GM12878 (cell line): Measurements from ENCODE around the gene GID4. TPM values are rescaled to one million over a fixed set of nuclear protein-coding genes. Genes with fewer than 3 reads are reported as not detected.

ENCODE experiments used
- ATAC-seq: fragments of 200-7000 bp; cut with Tn5 transposase; 3 replicates; pipeline ENCODE4 v1.9.1; 2020; ENCODE audit warnings: mild to moderate bottlenecking, moderate library complexity
- BruUV-seq: library from RNA; stranded (reverse); fragments of 400-500 nt; replicated peaks from 2 replicates; lab custom pipeline; 2021; lab: Mats Ljungman, UMichigan
- CTCF ChIA-PET: fragments of 300-600 bp; sonication (Branson Sonifier 250); formaldehyde crosslinking; extraction: SDS; loops from one replicate; lab custom pipeline; 2021; ENCODE audit warnings: inconsistent platforms; lab: Yijun Ruan, JAX
- POLR2A ChIA-PET: fragments of 350-600 bp; formaldehyde crosslinking; extraction: SDS; loops from one replicate; lab custom pipeline; 2021; ENCODE audit warnings: inconsistent platforms; lab: Charles Lee
- RAD21 ChIA-PET: fragments of 300-600 bp; sonication (Branson Sonifier 250); formaldehyde crosslinking; loops from one replicate; lab custom pipeline; 2023; ENCODE audit warnings: antibody characterized with exemption; ENCODE audit not compliant: unreplicated experiment; lab: Charles Lee
- SMC1A ChIA-PET: fragments of 300-600 bp; sonication (Branson Sonifier 250); formaldehyde crosslinking; loops from one replicate; lab custom pipeline; 2023; ENCODE audit not compliant: unreplicated experiment, uncharacterized antibody; lab: Charles Lee
- DNase-seq: peaks from one replicate; pipeline ENCODE4 v3.0.0-alpha.2; 2011; ENCODE audit warnings: low read depth, low spot score
- FAIRE-seq: peaks from 3 replicates; lab custom pipeline; 2011; peaks lifted over from hg19 to GRCh38; lab: Jason Lieb, UNC
- H2AFZ ChIP-seq: 2 replicates; pipeline ENCODE4 v1.6.0; 2011; ENCODE audit warnings: low read depth, low read length, control low read depth; ENCODE audit not compliant: control insufficient read depth
- H3K27ac ChIP-seq: 2 replicates; pipeline ENCODE4 v1.5.1; 2011; ENCODE audit warnings: control low read depth; ENCODE audit not compliant: control insufficient read depth, insufficient read depth
- H3K27me3 ChIP-seq, 2 experiments: replicated peaks in 1 of 2; 2 replicates each; pipeline versions ENCODE4 v1.6.0 to v1.6.1; 2011; ENCODE audit warnings: low read length in 1 of 2; ENCODE audit not compliant: control insufficient read depth in 2 of 2, insufficient read depth in 2 of 2
- H3K36me3 ChIP-seq, 2 experiments: 2 replicates each; pipeline ENCODE4 v1.5.1; 2011; ENCODE audit warnings: low read length in 1 of 2; ENCODE audit not compliant: control insufficient read depth in 2 of 2, insufficient read depth in 2 of 2
- H3K4me1 ChIP-seq: 2 replicates; pipeline ENCODE4 v1.6.1; 2011; ENCODE audit warnings: mild to moderate bottlenecking, low read length, moderate library complexity, mixed read lengths; ENCODE audit not compliant: control insufficient read depth, insufficient read depth
- H3K4me2 ChIP-seq: 2 replicates; pipeline ENCODE4 v1.6.0; 2011; ENCODE audit warnings: control low read depth; ENCODE audit not compliant: control insufficient read depth, insufficient read depth
- H3K4me3 ChIP-seq: fragments of 200-600 bp; sonication (generic); 2 replicates; pipeline ENCODE4 v1.5.1; 2016
- H3K79me2 ChIP-seq: 2 replicates; pipeline ENCODE4 v1.6.0; 2011; ENCODE audit warnings: low read length; ENCODE audit not compliant: control insufficient read depth, insufficient read depth
- H3K9ac ChIP-seq: 2 replicates; pipeline ENCODE4 v1.8.0; 2011; ENCODE audit warnings: low read length, control low read depth, mixed read lengths; ENCODE audit not compliant: control insufficient read depth, insufficient read depth
- H3K9me3 ChIP-seq: replicated peaks from 3 replicates; pipeline ENCODE4 v1.5.1; 2011; ENCODE audit warnings: mild to moderate bottlenecking, low read length; ENCODE audit not compliant: control insufficient read depth, insufficient read depth
- H4K20me1 ChIP-seq: 2 replicates; pipeline ENCODE4 v1.6.0; 2011; ENCODE audit not compliant: control insufficient read depth, insufficient read depth
- ASH2L ChIP-seq: fragments of 300-600, 200-600 bp; sonication (generic); IDR thresholded peaks from 2 replicates; pipeline ENCODE4 v1.6.1; 2017; ENCODE audit warnings: low read depth, mild to moderate bottlenecking, borderline replicate concordance
- BACH1 ChIP-seq: fragments of 450-650 bp; IDR thresholded peaks from 2 replicates; pipeline ENCODE4 v1.6.1; 2017; ENCODE audit warnings: mild to moderate bottlenecking, borderline replicate concordance
- EED ChIP-seq: sonication (generic); IDR thresholded peaks from 2 replicates; pipeline ENCODE4 v1.6.1; 2016; ENCODE audit warnings: antibody characterized with exemption, low read depth
- FOXM1 ChIP-seq: IDR thresholded peaks from 2 replicates; pipeline ENCODE4 v1.6.1; 2012; ENCODE audit warnings: low read depth, mild to moderate bottlenecking, inconsistent platforms, low read length, moderate library complexity
- GATAD2B ChIP-seq: fragments of 450-650 bp; conservative IDR thresholded peaks from 2 replicates; pipeline ENCODE4 v1.6.1; 2017; ENCODE audit warnings: low read depth, mild to moderate bottlenecking, moderate library complexity
- MYB ChIP-seq: fragments of 150-350 bp; IDR thresholded peaks from 2 replicates; pipeline ENCODE4 v1.6.1; 2014; ENCODE audit warnings: mild to moderate bottlenecking, low read depth, low read length, borderline replicate concordance
- NR2F1 ChIP-seq: fragments of 450-650 bp; conservative IDR thresholded peaks from 2 replicates; pipeline ENCODE4 v1.6.1; 2017; ENCODE audit warnings: mild to moderate bottlenecking
- POLR2A ChIP-seq: IDR thresholded peaks from 2 replicates; pipeline ENCODE4 v1.6.1; 2011; ENCODE audit warnings: low read depth, mild to moderate bottlenecking, low read length
- ZBED1 ChIP-seq: IDR thresholded peaks from 2 replicates; pipeline ENCODE4 v1.6.1; 2016; ENCODE audit warnings: borderline replicate concordance
- ZNF217 ChIP-seq: fragments of 450-650 bp; IDR thresholded peaks from 2 replicates; pipeline ENCODE4 v1.6.1; 2017; ENCODE audit warnings: antibody characterized with exemption, mild to moderate bottlenecking
- WGBS: methylation state at CpG from one replicate; pipeline ENCODE4 v1.1.6; 2016; ENCODE audit warnings: low lambda C conversion rate; ENCODE audit not compliant: insufficient replicate concordance, insufficient coverage; ENCODE audit errors: missing lambda C conversion rate; 5-methylcytosine and 5-hydroxymethylcytosine counted together
- in situ Hi-C: fragments of 300-500 bp; cut with MboI; formaldehyde crosslinking; loops from 9 replicates; pipeline ENCODE4 v1.14.3; 2018; ENCODE audit warnings: mixed read lengths
- intact Hi-C: fragments of 100-400 bp; cut with micrococcal nuclease; formaldehyde crosslinking; loops from one replicate; pipeline ENCODE4 v1.14.2; 2022; ENCODE audit not compliant: unreplicated experiment
- polyA plus RNA-seq, 11 experiments: library from polyadenylated mRNA; depleted of rRNA in 4 of 11; unstranded in 6 of 11; stranded (reverse) in 5 of 11; fragments of >200 nt; fragmentation: Nextera tagmentation in 4 of 11; fragmentation: Illumina TruSeq in 1 of 11; extraction: Ambion mirVana in 4 of 11; extraction: Trizol in 1 of 11; gene quantifications; 1 replicate in 1 of 11; 2 replicates in 10 of 11; pipeline versions ENCODE4 v1.2.1 to v1.2.3, GENCODE V29; 2011 to 2016; ENCODE audit warnings: inconsistent platforms in 2 of 11, missing spikeins in 2 of 11, low read depth in 1 of 11
- total RNA-seq, 4 experiments: library from RNA; depleted of rRNA in 3 of 4; stranded (reverse); fragments of >200 nt in 3 of 4; fragmentation: Illumina TruSeq in 1 of 4; extraction: Trizol in 1 of 4; gene quantifications; 2 replicates each; pipeline versions ENCODE4 v1.2.1 to v1.2.3, GENCODE V29; 2013 to 2021
- TF ChIP-seq, protein P1 (sequence below): fragments of 450-650 bp; IDR thresholded peaks from 2 replicates; pipeline ENCODE4 v1.6.1; 2017; ENCODE audit warnings: mild to moderate bottlenecking

The GID4 gene
- total and polyA plus RNA-seq, 10 of the 15 experiments (the other 5 are each of a cell fraction or from before 2014, with no cell fraction given): 0.93 to 7.3 (median 3.6) TPM

DNA sequence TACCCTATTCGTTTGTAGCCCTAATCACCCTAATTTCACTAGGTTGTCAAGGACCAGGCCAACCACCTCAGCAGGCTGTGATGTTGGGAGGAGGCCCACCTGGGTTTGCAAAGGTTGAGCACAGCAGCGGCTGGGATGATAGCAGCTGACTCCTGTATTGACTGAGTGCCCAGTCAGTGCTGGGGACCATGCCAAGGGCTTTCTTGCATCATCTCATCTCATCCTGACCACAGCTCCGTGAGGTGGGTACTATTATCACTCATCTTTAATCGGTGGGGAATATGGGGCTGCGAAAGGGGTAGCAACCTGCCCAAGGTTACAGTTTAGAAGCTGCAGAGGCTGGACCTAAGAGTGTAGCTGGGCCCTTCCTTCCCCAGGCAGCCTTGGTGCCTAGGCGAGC, 11.9 kb upstream of the GID4 start:
- POLR2A ChIA-PET: no interaction called here
- BruUV-seq: no TSS peak
- TF ChIP-seq GATAD2B: no peak
- TF ChIP-seq NR2F1: no peak
- TF ChIP-seq, protein P1, sequence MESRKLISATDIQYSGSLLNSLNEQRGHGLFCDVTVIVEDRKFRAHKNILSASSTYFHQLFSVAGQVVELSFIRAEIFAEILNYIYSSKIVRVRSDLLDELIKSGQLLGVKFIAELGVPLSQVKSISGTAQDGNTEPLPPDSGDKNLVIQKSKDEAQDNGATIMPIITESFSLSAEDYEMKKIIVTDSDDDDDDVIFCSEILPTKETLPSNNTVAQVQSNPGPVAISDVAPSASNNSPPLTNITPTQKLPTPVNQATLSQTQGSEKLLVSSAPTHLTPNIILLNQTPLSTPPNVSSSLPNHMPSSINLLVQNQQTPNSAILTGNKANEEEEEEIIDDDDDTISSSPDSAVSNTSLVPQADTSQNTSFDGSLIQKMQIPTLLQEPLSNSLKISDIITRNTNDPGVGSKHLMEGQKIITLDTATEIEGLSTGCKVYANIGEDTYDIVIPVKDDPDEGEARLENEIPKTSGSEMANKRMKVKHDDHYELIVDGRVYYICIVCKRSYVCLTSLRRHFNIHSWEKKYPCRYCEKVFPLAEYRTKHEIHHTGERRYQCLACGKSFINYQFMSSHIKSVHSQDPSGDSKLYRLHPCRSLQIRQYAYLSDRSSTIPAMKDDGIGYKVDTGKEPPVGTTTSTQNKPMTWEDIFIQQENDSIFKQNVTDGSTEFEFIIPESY: no peak
- TF ChIP-seq POLR2A: no peak
- no peak for TF ChIP-seq MYB
- TF ChIP-seq EED: no peak
- TF ChIP-seq FOXM1: no peak
- no peak for TF ChIP-seq ZBED1
- no peak for TF ChIP-seq ZNF217
- TF ChIP-seq ASH2L: no peak
- no peak for TF ChIP-seq BACH1
- TF ChIP-seq, all 136 proteins: peak for 0
- FAIRE-seq (no peak), DNase-seq (no peak), ATAC-seq (no peak)
- Histone ChIP-seq H3K4me3 (no peak overlapping the region), H3K9ac (no peak overlapping the region), H3K36me3 (peaks cover 4 to 5% of the 10 kb centered on the region in 2 experiments; a peak in 3 of 4 replicates), H3K4me1 (peaks cover 20% of the 10 kb centered on the region), H4K20me1 (0 out of 2 replicates have a peak, but pooled peaks cover 5% of the 10 kb centered on the region), H3K27ac (no peak overlapping the region), H3K4me2 (no peak overlapping the region), H3K9me3 (no peaks in the 10 kb centered on the region), H3K27me3 (no peaks in the 10 kb centered on the region; a peak in 1 of 4 replicates), H3K79me2 (no peaks in the 10 kb centered on the region), H2AFZ (no peak overlapping the region)
- ChIA-PET RAD21 (interaction anchor here (1.0 kb wide), 1 partner anchor 42 kb away, joined by 3 read pairs; no protein-coding TSS in a partner anchor), CTCF (interaction anchor here (1.4 kb wide), 1 partner anchor 42 kb away, joined by 4 read pairs; no protein-coding TSS in a partner anchor), SMC1A (no interaction called here)
- in situ Hi-C loops: no loop called here
- whole genome bisulfite sequencing: 65% methylated on average over 6 of the region's 6 CpGs
- intact Hi-C loops: no loop called here
